SK-N-MC (cell line): ENCODE measurements around the gene POLR3K.

Experiments
- EZH2 ChIP-seq: fragments of 200-600 bp; sonication (generic); IDR thresholded peaks from one replicate; pipeline ENCODE4 v1.6.1; 2017; ENCODE audit warnings: antibody characterized with exemption
- FOXP2 ChIP-seq: optimal IDR thresholded peaks from 2 replicates; pipeline ENCODE3; 2011; ENCODE audit warnings: mild to moderate bottlenecking, moderate library complexity; ENCODE audit not compliant: insufficient read depth; ENCODE audit errors: extremely low read length, control extremely low read depth
- POLR2AphosphoS5 ChIP-seq: IDR thresholded peaks from 2 replicates; pipeline ENCODE4 v1.6.1; 2012; ENCODE audit warnings: mild to moderate bottlenecking, low read depth, low read length, borderline replicate concordance

GRCh38 chr16:78444-79150 lies 25.2 kb upstream of the POLR3K start:
- TF ChIP-seq EZH2 (no peak), POLR2AphosphoS5 (no peak), FOXP2 (no peak)
